Astrocyte of the cerebellum (primary cell): ENCODE results near the gene EML1.
"Not testable (repeated sequence)": the region's sequence is repeated elsewhere in the genome, so short reads cannot be mapped to it uniquely, and the experiment has no call there.

Experiments
- DNase-seq: peaks from one replicate; pipeline ENCODE4 v3.0.0-alpha.2; 2011; ENCODE audit warnings: low read depth
- H3K4me3 ChIP-seq: 2 replicates; pipeline ENCODE4 v1.5.1; 2011; ENCODE audit warnings: mild to moderate bottlenecking, low read depth, low read length, moderate library complexity
- CTCF ChIP-seq: IDR thresholded peaks from 2 replicates; pipeline ENCODE4 v1.5.1; 2012; ENCODE audit warnings: low read length, low read depth, moderate library complexity, mild to moderate bottlenecking; ENCODE audit errors: missing control alignments
- in situ Hi-C: cut with HindIII; loops from 2 replicates; pipeline ENCODE4 v1.10.0; 2017; ENCODE audit warnings: low sequenced_read_pairs

EML1 gene

GRCh38 chr14:99943620-99944019 lies 150.4 kb downstream of the EML1 start:
- no peak overlapping the region for H3K4me3 ChIP-seq
- in situ Hi-C loops = no loop called here

DNA sequence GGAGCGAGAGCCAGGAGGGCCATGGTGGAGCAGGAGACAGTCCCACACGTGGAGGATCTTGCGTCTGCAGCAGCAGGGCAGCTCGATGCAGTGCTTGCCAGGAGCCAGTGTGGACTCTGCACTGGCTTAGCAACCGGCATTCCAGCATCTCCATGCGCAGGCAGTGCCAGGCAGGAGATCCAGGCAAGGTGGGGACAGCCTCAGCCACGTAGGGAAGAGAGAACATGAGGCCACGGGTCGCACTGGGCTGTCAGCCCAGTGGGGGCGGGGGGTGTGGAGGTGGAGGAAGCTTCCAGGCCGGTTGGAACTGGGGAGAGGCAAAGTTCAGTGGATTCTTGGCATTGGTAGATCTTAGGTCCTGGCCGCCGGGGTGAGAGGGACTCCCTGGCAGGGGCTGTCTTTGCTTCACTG lies 151.0 kb downstream of the EML1 start:
- in situ Hi-C loops = no loop called here

More at GRCh38 chr14:99943620-99944019, 150.4 kb downstream of the EML1 start:
- DNase-seq = no peak
- TF ChIP-seq CTCF = no peak

GRCh38 chr14:99945732-99946651 lies 152.8 kb downstream of the EML1 start:
- no peak overlapping the region for H3K4me3 ChIP-seq
- no peak for DNase-seq
- no peak for TF ChIP-seq CTCF

More for the DNA sequence above, 151.0 kb downstream of the EML1 start:
- H3K4me3 ChIP-seq = no peak overlapping the region
- no peak for TF ChIP-seq CTCF
- DNase-seq = no peak

GRCh38 chr14:99946652-99947489 lies 153.7 kb downstream of the EML1 start:
- in situ Hi-C loops = no loop called here
- H3K4me3 ChIP-seq = no peak overlapping the region
- TF ChIP-seq CTCF = peak; percentile 96
- no peak for DNase-seq

More at GRCh38 chr14:99945732-99946651, 152.8 kb downstream of the EML1 start:
- in situ Hi-C loops = no loop called here

- DNase-seq = no peak
- no peak for TF ChIP-seq CTCF
- in situ Hi-C loops = no loop called here
Observed at GRCh38 chr14:99947695-99948094, 154.5 kb downstream of the EML1 start.

GRCh38 chr14:99949011-99949732 lies 156.0 kb downstream of the EML1 start:
- H3K4me3 ChIP-seq, in situ Hi-C loops, DNase-seq: not testable (repeated sequence)

More at GRCh38 chr14:99947695-99948094, 154.5 kb downstream of the EML1 start:
- no peak overlapping the region for H3K4me3 ChIP-seq
